ENCODE results near the gene PTPRE.
A peak's percentile ranks its signal among the peaks of the same experiment; 100 is the strongest.

PTPRE gene

DNA sequence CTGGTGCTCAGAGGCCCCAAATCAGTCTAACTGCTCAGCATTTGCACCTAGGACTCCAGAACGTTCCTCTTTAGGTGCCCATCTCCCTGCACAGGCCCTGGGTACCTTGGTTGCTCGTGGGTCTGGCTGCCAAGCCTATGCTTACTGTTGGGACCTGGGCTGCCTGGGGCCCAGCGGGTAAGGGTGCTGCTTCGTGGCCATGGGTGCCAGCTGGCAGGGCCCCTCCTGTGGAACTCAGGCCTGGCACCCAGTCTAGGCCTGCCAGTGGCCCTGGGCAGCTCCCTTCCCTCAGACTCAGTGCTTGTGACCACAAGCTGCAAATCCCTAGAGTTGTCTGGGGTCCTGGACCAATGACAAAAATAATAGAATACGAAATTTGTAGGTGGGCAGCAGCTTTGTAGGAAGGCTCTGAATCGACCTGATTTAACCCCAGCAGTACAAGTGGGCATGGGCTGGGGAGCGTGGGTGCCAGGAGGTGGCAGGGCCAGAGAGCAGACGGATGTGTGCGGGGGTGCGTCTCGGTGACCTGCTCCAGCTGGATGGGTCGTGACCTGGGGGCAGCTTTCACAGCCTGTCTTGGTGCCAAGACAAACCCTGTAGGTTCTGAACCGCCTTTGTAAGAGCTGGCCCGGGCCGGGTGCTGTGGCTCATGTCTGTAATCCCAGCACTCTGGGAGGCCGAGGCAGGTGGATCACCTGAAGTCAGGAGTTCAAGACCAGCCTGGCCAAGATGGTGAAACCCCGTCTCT, 149.6 kb downstream of the PTPRE start:
- POLR2A ChIA-PET, result no interaction called here
- no peaks in the 10 kb centered on the region for H3K9me3 ChIP-seq (ENCODE audit: control insufficient read depth, insufficient read depth, low read depth, low read length)
- CTCF ChIA-PET, result interaction anchor here (1.3 kb wide), 1 partner anchor 149 kb away, joined by 4 read pairs; the partner anchor contains the start of gene PTPRE
- peaks cover 3 to 19% of the 10 kb centered on the region in 2 experiments; a peak in 2 of 3 replicates for H3K36me3 ChIP-seq (ENCODE audit: control insufficient read depth in 2 of 2, insufficient read depth in 1 of 2, low read length in 2 of 2)
- TF ChIP-seq ZNF654 (tag by site-specific recombination; IDR thresholded peaks at IDR 0.05; ENCODE audit: low read depth) (no peak), ZNF843 (tag by site-specific recombination; IDR thresholded peaks at IDR 0.05) (no peak), EGR2 (tag by site-specific recombination; IDR thresholded peaks at IDR 0.05; ENCODE audit: low read depth) (peak; percentile 57; the same call in 1 of the 2 replicates)
- TF ChIP-seq, protein P1, sequence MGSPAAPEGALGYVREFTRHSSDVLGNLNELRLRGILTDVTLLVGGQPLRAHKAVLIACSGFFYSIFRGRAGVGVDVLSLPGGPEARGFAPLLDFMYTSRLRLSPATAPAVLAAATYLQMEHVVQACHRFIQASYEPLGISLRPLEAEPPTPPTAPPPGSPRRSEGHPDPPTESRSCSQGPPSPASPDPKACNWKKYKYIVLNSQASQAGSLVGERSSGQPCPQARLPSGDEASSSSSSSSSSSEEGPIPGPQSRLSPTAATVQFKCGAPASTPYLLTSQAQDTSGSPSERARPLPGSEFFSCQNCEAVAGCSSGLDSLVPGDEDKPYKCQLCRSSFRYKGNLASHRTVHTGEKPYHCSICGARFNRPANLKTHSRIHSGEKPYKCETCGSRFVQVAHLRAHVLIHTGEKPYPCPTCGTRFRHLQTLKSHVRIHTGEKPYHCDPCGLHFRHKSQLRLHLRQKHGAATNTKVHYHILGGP (tag by site-specific recombination; IDR thresholded peaks at IDR 0.05), result no peak
- H3K4me1 ChIP-seq (ENCODE audit: control insufficient read depth, insufficient read depth, low read length), result no peaks in the 10 kb centered on the region
- no peak overlapping the region for H3K27ac ChIP-seq (ENCODE audit: extremely low read depth, low read depth, low read length)
- no peak overlapping the region for H3K4me3 ChIP-seq (ENCODE audit: low read depth, low read length)

DNA sequence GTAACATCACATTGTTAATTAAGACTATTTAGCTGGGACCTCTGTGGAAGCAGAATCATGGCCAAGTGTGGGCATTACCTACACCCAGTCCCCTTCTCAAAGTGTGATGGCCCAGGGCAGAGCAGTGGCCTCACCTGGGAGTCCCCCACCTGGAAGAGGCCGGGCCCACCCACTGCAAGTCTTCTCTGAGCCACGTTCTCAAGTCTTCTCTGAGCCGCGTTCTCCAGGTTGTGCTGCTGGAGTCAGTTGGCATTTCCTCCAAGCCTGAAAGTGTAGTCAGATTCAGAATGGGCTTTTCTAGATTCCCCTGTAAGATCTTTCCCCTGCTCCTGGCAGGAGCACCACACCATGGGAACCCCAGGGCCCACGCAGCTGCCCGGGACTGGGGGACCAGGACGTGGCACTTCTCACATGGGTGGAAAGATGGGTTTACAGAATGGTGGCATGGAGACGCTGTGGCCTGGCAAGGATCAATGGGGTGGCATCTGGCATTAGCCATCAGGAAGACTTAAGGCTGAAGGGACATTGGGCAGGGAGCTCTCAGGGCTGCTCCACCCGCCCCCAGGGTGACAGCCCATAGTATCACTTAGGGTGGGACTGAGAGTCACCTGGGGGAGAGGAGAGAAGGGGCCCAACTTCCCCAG, 151.3 kb downstream of the PTPRE start:
- Histone ChIP-seq H3K36me3 (ENCODE audit: control insufficient read depth in 2 of 2, insufficient read depth in 1 of 2, low read length in 2 of 2) (peaks cover 3 to 13% of the 10 kb centered on the region in 2 experiments; a peak in 2 of 3 replicates), H3K9me3 (ENCODE audit: control insufficient read depth, insufficient read depth, low read depth, low read length) (no peaks in the 10 kb centered on the region), H3K4me1 (ENCODE audit: control insufficient read depth, insufficient read depth, low read length) (no peaks in the 10 kb centered on the region), H3K4me3 (ENCODE audit: low read depth, low read length) (no peak overlapping the region), H3K27ac (ENCODE audit: extremely low read depth, low read depth, low read length) (no peak overlapping the region)
- no peak for TF ChIP-seq ZSCAN23 (tag by site-specific recombination; IDR thresholded peaks at IDR 0.05)
- no peak for TF ChIP-seq ZNF24 (tag by site-specific recombination; IDR thresholded peaks at IDR 0.05)
- TF ChIP-seq ZNF585B (tag by site-specific recombination; IDR thresholded peaks at IDR 0.05), result no peak
- TF ChIP-seq ZNF623 (tag by site-specific recombination; IDR thresholded peaks at IDR 0.05), result no peak
- no peak for TF ChIP-seq SP7 (tag by site-specific recombination; IDR thresholded peaks at IDR 0.05)
- TF ChIP-seq, protein P2, sequence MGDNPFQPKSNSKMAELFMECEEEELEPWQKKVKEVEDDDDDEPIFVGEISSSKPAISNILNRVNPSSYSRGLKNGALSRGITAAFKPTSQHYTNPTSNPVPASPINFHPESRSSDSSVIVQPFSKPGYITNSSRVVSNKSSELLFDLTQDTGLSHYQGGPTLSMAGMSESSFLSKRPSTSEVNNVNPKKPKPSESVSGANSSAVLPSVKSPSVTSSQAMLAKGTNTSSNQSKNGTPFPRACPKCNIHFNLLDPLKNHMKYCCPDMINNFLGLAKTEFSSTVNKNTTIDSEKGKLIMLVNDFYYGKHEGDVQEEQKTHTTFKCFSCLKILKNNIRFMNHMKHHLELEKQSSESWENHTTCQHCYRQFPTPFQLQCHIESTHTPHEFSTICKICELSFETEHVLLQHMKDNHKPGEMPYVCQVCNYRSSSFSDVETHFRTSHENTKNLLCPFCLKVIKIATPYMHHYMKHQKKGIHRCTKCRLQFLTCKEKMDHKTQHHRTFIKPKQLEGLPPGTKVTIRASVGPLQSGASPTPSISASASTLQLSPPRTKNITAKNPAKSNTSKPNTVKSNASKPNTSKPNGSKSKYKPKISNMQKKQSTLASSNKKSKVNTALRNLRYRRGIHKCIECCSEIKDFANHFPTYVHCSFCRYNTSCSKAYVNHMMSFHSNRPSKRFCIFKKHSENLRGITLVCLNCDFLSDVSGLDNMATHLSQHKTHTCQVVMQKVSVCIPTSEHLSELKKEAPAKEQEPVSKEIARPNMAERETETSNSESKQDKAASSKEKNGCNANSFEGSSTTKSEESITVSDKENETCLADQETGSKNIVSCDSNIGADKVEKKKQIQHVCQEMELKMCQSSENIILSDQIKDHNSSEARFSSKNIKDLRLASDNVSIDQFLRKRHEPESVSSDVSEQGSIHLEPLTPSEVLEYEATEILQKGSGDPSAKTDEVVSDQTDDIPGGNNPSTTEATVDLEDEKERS (tag by site-specific recombination; IDR thresholded peaks at IDR 0.05), result no peak
- TF ChIP-seq, protein P3, sequence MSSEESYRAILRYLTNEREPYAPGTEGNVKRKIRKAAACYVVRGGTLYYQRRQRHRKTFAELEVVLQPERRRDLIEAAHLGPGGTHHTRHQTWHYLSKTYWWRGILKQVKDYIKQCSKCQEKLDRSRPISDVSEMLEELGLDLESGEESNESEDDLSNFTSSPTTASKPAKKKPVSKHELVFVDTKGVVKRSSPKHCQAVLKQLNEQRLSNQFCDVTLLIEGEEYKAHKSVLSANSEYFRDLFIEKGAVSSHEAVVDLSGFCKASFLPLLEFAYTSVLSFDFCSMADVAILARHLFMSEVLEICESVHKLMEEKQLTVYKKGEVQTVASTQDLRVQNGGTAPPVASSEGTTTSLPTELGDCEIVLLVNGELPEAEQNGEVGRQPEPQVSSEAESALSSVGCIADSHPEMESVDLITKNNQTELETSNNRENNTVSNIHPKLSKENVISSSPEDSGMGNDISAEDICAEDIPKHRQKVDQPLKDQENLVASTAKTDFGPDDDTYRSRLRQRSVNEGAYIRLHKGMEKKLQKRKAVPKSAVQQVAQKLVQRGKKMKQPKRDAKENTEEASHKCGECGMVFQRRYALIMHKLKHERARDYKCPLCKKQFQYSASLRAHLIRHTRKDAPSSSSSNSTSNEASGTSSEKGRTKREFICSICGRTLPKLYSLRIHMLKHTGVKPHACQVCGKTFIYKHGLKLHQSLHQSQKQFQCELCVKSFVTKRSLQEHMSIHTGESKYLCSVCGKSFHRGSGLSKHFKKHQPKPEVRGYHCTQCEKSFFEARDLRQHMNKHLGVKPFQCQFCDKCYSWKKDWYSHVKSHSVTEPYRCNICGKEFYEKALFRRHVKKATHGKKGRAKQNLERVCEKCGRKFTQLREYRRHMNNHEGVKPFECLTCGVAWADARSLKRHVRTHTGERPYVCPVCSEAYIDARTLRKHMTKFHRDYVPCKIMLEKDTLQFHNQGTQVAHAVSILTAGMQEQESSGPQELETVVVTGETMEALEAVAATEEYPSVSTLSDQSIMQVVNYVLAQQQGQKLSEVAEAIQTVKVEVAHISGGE (tag by site-specific recombination; conservative IDR thresholded peaks at IDR 0.05; ENCODE audit: low read depth), result no peak
- no peak for TF ChIP-seq ZBTB7A (tag by site-specific recombination; IDR thresholded peaks at IDR 0.05; ENCODE audit: low read depth)
- TF ChIP-seq RBAK (tag by site-specific recombination; IDR thresholded peaks at IDR 0.05), result no peak
- TF ChIP-seq ZNF555 (tag by site-specific recombination; conservative IDR thresholded peaks at IDR 0.05), result no peak
- TF ChIP-seq ZNF211 (tag by site-specific recombination; IDR thresholded peaks at IDR 0.05; ENCODE audit: low read depth), result no peak
- TF ChIP-seq ZNF302 (tag by site-specific recombination; IDR thresholded peaks at IDR 0.05; ENCODE audit: low read depth), result no peak
- TF ChIP-seq, protein P4, sequence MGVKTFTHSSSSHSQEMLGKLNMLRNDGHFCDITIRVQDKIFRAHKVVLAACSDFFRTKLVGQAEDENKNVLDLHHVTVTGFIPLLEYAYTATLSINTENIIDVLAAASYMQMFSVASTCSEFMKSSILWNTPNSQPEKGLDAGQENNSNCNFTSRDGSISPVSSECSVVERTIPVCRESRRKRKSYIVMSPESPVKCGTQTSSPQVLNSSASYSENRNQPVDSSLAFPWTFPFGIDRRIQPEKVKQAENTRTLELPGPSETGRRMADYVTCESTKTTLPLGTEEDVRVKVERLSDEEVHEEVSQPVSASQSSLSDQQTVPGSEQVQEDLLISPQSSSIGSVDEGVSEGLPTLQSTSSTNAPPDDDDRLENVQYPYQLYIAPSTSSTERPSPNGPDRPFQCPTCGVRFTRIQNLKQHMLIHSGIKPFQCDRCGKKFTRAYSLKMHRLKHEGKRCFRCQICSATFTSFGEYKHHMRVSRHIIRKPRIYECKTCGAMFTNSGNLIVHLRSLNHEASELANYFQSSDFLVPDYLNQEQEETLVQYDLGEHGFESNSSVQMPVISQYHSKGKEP (tag by site-specific recombination; IDR thresholded peaks at IDR 0.05), result no peak
- TF ChIP-seq ZNF169 (tag by site-specific recombination; IDR thresholded peaks at IDR 0.05), result no peak
- TF ChIP-seq, protein P5, sequence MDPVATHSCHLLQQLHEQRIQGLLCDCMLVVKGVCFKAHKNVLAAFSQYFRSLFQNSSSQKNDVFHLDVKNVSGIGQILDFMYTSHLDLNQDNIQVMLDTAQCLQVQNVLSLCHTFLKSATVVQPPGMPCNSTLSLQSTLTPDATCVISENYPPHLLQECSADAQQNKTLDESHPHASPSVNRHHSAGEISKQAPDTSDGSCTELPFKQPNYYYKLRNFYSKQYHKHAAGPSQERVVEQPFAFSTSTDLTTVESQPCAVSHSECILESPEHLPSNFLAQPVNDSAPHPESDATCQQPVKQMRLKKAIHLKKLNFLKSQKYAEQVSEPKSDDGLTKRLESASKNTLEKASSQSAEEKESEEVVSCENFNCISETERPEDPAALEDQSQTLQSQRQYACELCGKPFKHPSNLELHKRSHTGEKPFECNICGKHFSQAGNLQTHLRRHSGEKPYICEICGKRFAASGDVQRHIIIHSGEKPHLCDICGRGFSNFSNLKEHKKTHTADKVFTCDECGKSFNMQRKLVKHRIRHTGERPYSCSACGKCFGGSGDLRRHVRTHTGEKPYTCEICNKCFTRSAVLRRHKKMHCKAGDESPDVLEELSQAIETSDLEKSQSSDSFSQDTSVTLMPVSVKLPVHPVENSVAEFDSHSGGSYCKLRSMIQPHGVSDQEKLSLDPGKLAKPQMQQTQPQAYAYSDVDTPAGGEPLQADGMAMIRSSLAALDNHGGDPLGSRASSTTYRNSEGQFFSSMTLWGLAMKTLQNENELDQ (tag by site-specific recombination; IDR thresholded peaks at IDR 0.05; ENCODE audit: low read depth), result no peak
- CTCF ChIA-PET, result interaction anchor here (0.7 to 1.7 kb wide), 3 partner anchors 11 to 38 kb away, joined by 3 to 17 read pairs (median 6); no protein-coding TSS in a partner anchor
- POLR2A ChIA-PET, result no interaction called here
